GM21529 (cell line): ENCODE data around the gene TMPRSS13.
"Not testable (repeated sequence)": the region's sequence is repeated elsewhere in the genome, so short reads cannot be mapped to it uniquely, and the experiment has no call there.

ENCODE experiments used
- ATAC-seq: cut with Tn5 transposase; IDR thresholded peaks from one replicate; pipeline ENCODE4 v1.9.1; 2021; ENCODE audit not compliant: unreplicated experiment

Gene TMPRSS13

GRCh38 chr11:117929142-117929915, at the start of gene TMPRSS13:
TSS of gene TMPRSS13 (minus strand) at chr11:117929402. CDS start at chr11:117929307, 95 bp downstream.
- no peak for ATAC-seq

- no peak for ATAC-seq
Measured at GRCh38 chr11:117978991-117979390, 49.8 kb upstream of the TMPRSS13 start.

GRCh38 chr11:117978291-117978910, 49.2 kb upstream of the TMPRSS13 start:
- not testable (repeated sequence) for ATAC-seq

- not testable (repeated sequence) for ATAC-seq
Measured at GRCh38 chr11:117977612-117978264, 48.5 kb upstream of the TMPRSS13 start.

GRCh38 chr11:117977029-117977428, 47.8 kb upstream of the TMPRSS13 start:
- ATAC-seq: no peak

- ATAC-seq: no peak
Measured at GRCh38 chr11:117976445-117976844, 47.2 kb upstream of the TMPRSS13 start.

GRCh38 chr11:117973503-117973860, 44.3 kb upstream of the TMPRSS13 start:
- ATAC-seq: no peak

GRCh38 chr11:117972629-117973502, 43.7 kb upstream of the TMPRSS13 start:
- no peak for ATAC-seq

GRCh38 chr11:117972044-117972443, 42.8 kb upstream of the TMPRSS13 start:
- no peak for ATAC-seq

GRCh38 chr11:117970400-117971024, 41.3 kb upstream of the TMPRSS13 start:
- no peak for ATAC-seq

GRCh38 chr11:117969160-117969991, 40.2 kb upstream of the TMPRSS13 start:
- no peak for ATAC-seq

- no peak for ATAC-seq
Measured at GRCh38 chr11:117966908-117967307, 37.7 kb upstream of the TMPRSS13 start.

- no peak for ATAC-seq
Measured at GRCh38 chr11:117962826-117963225, 33.6 kb upstream of the TMPRSS13 start.

- ATAC-seq: no peak
Measured at GRCh38 chr11:117961896-117962295, 32.7 kb upstream of the TMPRSS13 start.

GRCh38 chr11:117960406-117960805, 31.2 kb upstream of the TMPRSS13 start:
- no peak for ATAC-seq

- no peak for ATAC-seq
Measured at GRCh38 chr11:117959438-117960149, 30.4 kb upstream of the TMPRSS13 start.

- no peak for ATAC-seq
Measured at GRCh38 chr11:117958949-117959348, 29.7 kb upstream of the TMPRSS13 start.

- no peak for ATAC-seq
Measured at GRCh38 chr11:117953024-117953671, 23.9 kb upstream of the TMPRSS13 start.
